ENCODE results near the gene KIF25.

KIF25 gene

GRCh38 chr6:167953551-167953950 lies 43.9 kb upstream of the KIF25 start:
- no peak for DNase-seq (ENCODE audit: low spot score)
- TF ChIP-seq, protein P1, sequence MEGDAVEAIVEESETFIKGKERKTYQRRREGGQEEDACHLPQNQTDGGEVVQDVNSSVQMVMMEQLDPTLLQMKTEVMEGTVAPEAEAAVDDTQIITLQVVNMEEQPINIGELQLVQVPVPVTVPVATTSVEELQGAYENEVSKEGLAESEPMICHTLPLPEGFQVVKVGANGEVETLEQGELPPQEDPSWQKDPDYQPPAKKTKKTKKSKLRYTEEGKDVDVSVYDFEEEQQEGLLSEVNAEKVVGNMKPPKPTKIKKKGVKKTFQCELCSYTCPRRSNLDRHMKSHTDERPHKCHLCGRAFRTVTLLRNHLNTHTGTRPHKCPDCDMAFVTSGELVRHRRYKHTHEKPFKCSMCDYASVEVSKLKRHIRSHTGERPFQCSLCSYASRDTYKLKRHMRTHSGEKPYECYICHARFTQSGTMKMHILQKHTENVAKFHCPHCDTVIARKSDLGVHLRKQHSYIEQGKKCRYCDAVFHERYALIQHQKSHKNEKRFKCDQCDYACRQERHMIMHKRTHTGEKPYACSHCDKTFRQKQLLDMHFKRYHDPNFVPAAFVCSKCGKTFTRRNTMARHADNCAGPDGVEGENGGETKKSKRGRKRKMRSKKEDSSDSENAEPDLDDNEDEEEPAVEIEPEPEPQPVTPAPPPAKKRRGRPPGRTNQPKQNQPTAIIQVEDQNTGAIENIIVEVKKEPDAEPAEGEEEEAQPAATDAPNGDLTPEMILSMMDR (IDR thresholded peaks at IDR 0.05; ENCODE audit: borderline replicate concordance, control extremely low read depth, extremely low read depth, insufficient read depth, missing control alignments) = no peak
- in situ Hi-C loops (cut with MboI; ENCODE audit: low sequenced_read_pairs, unreplicated experiment) = no loop called here

DNA sequence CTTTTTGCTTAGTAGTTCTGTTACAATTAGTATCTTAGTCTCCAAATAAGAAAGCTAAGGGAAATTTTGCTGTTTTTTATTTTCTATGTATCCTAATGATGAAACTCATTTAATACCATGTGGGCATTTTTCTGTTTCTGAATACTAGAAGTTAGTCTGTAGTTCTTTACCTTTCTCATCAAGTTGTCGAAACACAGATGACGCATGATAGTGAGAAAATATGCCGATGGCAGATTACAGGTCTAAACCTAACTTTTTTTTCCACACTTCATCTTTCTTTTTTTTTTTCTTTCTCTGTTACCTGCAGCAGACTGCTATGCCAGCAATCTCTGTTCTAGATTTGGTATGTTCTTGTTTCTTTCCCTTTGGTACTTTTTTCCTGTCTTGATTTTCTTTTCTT lies 43.3 kb upstream of the KIF25 start:
- no peak for DNase-seq (ENCODE audit: low spot score)
- in situ Hi-C loops (cut with MboI; ENCODE audit: low sequenced_read_pairs, unreplicated experiment) = no loop called here
- TF ChIP-seq, protein P1 (IDR thresholded peaks at IDR 0.05; ENCODE audit: borderline replicate concordance, control extremely low read depth, extremely low read depth, insufficient read depth, missing control alignments) = no peak

DNA sequence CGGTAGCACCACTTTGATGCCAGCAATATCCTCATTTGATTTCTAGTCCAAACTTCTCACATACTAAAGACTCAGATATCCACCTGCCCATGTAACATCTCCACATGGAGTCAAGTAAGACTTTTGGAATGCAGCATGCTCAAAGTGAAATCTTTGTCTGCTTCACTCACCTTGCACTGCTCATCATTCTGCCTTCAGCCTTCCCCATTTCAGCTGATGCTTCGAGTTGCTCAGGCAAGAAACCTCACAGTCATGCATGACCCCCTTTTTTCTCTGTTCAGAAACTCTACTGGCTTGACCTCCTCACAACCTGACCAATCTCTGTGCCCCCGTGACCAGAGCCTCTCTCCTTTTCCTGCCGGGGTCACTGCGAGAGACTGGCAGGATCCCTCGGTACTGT lies 41.0 kb upstream of the KIF25 start:
- in situ Hi-C loops (cut with MboI; ENCODE audit: low sequenced_read_pairs, unreplicated experiment) = no loop called here
- TF ChIP-seq, protein P1 (IDR thresholded peaks at IDR 0.05; ENCODE audit: borderline replicate concordance, control extremely low read depth, extremely low read depth, insufficient read depth, missing control alignments) = no peak
- DNase-seq (ENCODE audit: low spot score) = no peak

- in situ Hi-C loops (cut with MboI; ENCODE audit: low sequenced_read_pairs, unreplicated experiment) = no loop called here
These were observed 40.4 kb upstream of the KIF25 start for GRCh38 chr6:167956983-167957492.

GRCh38 chr6:167957626-167958025 lies 39.8 kb upstream of the KIF25 start:
- in situ Hi-C loops (cut with MboI; ENCODE audit: low sequenced_read_pairs, unreplicated experiment) = no loop called here
- DNase-seq (ENCODE audit: low spot score) = no peak
- TF ChIP-seq, protein P1 (IDR thresholded peaks at IDR 0.05; ENCODE audit: borderline replicate concordance, control extremely low read depth, extremely low read depth, insufficient read depth, missing control alignments) = no peak

More at GRCh38 chr6:167956983-167957492, 40.4 kb upstream of the KIF25 start:
- DNase-seq (ENCODE audit: low spot score) = no peak
- TF ChIP-seq, protein P1 (IDR thresholded peaks at IDR 0.05; ENCODE audit: borderline replicate concordance, control extremely low read depth, extremely low read depth, insufficient read depth, missing control alignments) = no peak

DNA sequence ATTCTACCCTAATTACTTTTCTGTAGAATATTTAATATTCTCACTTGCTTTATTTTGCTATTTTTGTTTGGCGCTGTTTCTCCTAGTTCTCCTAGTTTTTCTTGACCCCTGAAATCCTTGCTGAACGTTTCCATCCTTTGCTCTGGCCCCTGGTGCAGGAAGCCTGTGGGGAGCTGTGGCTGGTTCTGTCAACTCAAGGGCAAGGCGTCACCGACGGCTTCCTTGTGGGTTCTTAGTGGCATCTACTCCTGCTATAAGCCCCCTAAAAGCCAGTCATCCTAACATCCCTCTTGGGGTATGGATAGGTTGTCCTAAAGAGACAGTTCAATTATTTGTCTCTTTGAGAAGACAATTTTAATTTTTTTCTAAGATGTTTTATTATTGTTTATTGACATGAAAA lies 36.9 kb upstream of the KIF25 start:
- TF ChIP-seq, protein P1 (IDR thresholded peaks at IDR 0.05; ENCODE audit: borderline replicate concordance, control extremely low read depth, extremely low read depth, insufficient read depth, missing control alignments) = no peak
- in situ Hi-C loops (cut with MboI; ENCODE audit: low sequenced_read_pairs, unreplicated experiment) = no loop called here
- no peak for DNase-seq (ENCODE audit: low spot score)
